NCI-H1436 (cell line): Measurements from ENCODE around the gene CCDC174.

Experiments used
- DNase-seq: peaks from one replicate; lab custom pipeline; 2025; lab: John Stamatoyannopoulos, UW

Gene CCDC174

GRCh38 chr3:14703128-14703750, 51.7 kb downstream of the CCDC174 start:
- DNase-seq: no peak

- DNase-seq: no peak
Measured at GRCh38 chr3:14703791-14704190, 52.2 kb downstream of the CCDC174 start.

DNA sequence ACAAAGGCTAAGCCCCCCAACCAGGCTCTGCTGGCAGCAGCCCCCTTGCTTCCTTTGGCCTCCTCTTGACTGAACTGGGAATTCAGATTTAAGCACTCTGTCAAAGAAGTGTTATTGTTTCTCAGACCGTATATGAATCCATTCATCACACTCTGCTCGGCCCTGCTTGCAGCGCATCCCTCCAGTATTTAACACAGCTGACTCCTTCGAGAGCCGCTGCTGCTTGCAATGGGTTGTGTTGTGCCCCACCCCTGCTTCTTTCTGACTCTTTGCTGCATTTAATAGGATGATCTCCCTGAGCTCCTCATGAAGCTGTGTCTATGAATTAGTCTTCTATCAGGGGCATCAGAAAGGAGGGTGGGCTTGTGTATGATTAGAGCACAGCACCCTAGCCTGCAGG, 54.5 kb downstream of the CCDC174 start:
- DNase-seq: no peak

DNA sequence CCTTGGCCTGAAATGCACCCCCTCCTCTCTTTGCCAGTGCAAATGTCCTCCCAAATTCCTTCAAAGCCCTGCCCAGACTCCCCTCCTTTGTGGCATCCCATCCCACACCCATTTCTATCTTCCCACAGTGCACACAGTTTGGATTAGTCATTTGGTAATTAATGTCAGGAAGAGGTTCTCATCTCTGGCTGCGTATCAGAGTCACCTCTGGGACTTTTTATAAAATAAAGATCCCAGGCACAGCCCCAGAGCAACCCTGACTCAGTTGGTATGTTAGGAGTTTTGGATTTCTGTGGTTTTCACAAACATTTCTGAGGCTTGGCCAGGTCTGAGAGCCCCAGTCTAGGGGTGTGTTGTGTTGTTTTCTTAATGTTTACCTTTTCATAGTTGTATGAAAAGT, 65.0 kb downstream of the CCDC174 start:
- no peak for DNase-seq

DNA sequence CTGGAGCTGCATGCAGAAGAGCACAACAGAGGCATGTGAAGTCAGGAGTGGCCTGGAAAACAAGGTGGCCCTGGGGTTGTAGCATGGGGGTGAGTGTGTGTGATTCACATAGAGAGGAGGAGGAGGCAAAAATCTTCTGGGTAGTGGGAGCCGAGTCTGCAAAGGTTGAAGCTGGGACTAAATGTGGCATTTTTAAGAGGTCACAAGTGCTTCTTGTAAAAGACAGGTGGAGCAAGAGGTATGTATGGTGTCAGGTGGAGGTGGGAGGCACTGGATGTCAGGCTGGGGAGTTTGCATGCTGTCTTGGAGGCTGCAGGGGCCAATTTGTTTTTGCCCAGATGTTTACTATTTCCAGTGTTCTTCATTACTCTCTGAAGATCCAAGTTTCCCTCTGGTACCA, 65.7 kb downstream of the CCDC174 start:
- no peak for DNase-seq

- DNase-seq: no peak
Measured at GRCh38 chr3:14718539-14718938, 67.0 kb downstream of the CCDC174 start.

DNA sequence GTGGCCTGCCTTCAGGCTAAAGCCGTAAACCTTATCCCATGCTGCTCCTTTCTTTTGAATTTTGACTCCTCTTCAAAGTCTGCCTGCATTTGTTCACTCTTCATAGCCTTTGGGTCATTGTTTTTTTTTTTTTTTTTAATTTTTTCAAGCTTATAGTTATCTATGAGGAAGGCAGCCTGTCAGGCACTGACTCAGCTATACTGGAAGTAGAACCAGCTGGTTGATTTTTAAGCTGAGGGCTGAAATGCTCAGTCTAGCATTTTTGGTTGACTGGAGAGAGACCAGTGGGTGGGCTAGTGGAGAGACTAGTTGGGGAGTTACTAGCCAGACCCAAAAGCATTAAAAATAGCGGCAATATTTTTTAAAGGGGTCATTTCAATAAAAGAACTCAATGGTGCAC, 67.4 kb downstream of the CCDC174 start:
- no peak for DNase-seq

GRCh38 chr3:14721126-14721864, 69.7 kb downstream of the CCDC174 start:
- DNase-seq: no peak
